Measurements from ENCODE around the gene ADAM12.

ADAM12 gene

GRCh38 chr10:126126023-126126422, 262.3 kb downstream of the ADAM12 start:
- Histone ChIP-seq H3K4me3 (ENCODE audit: low read depth in 1 of 2, low read length in 1 of 2) (no peak overlapping the region), H3K27ac (no peak overlapping the region), H3K27me3 (no peaks in the 10 kb centered on the region), H3K9me3 (no peaks in the 10 kb centered on the region), H3K4me1 (ENCODE audit: control insufficient read depth in 1 of 2, insufficient read depth in 1 of 2, low read depth in 1 of 2, low read length in 1 of 2) (peaks cover 0 to 5% of the 10 kb centered on the region in 2 experiments), H3K36me3 (no peaks in the 10 kb centered on the region)
- TF ChIP-seq CTCF (IDR thresholded peaks at IDR 0.05) = no peak

- no peak overlapping the region for H3K27ac ChIP-seq
- peaks cover 0 to 5% of the 10 kb centered on the region in 2 experiments for H3K4me1 ChIP-seq (ENCODE audit: control insufficient read depth in 1 of 2, insufficient read depth in 1 of 2, low read depth in 1 of 2, low read length in 1 of 2)
- no peak overlapping the region for H3K4me3 ChIP-seq (ENCODE audit: low read depth in 1 of 2, low read length in 1 of 2)
- no peaks in the 10 kb centered on the region for H3K9me3 ChIP-seq
- no peaks in the 10 kb centered on the region for H3K36me3 ChIP-seq
- no peaks in the 10 kb centered on the region for H3K27me3 ChIP-seq
- no peak for TF ChIP-seq CTCF (IDR thresholded peaks at IDR 0.05)
These were observed 263.5 kb downstream of the ADAM12 start for GRCh38 chr10:126124668-126125349.

DNA sequence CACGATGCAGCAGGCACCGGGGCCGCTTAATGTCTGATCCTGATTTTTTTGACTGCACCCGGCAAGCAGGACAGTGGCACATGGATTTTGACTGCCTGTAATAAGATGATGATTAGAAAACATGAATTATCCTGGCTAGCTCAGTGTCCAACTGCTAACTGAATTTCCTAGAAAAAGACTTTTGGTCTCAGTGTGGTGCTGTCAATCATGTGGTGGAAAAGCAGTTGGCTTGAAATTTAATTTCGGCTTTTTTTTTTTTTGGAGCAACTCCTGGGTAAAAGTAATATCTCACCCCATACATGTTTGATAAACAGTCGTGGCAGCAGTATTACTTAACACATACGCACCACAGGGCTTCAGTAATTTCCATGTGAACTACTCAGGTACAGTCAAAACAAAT, 264.2 kb downstream of the ADAM12 start:
- no peaks in the 10 kb centered on the region for H3K36me3 ChIP-seq
- H3K4me3 ChIP-seq (ENCODE audit: low read depth in 1 of 2, low read length in 1 of 2) = no peak overlapping the region
- no peak overlapping the region for H3K27ac ChIP-seq
- peaks cover 0 to 5% of the 10 kb centered on the region in 2 experiments for H3K4me1 ChIP-seq (ENCODE audit: control insufficient read depth in 1 of 2, insufficient read depth in 1 of 2, low read depth in 1 of 2, low read length in 1 of 2)
- H3K27me3 ChIP-seq = no peaks in the 10 kb centered on the region
- no peaks in the 10 kb centered on the region for H3K9me3 ChIP-seq
- TF ChIP-seq CTCF (IDR thresholded peaks at IDR 0.05) = no peak

DNA sequence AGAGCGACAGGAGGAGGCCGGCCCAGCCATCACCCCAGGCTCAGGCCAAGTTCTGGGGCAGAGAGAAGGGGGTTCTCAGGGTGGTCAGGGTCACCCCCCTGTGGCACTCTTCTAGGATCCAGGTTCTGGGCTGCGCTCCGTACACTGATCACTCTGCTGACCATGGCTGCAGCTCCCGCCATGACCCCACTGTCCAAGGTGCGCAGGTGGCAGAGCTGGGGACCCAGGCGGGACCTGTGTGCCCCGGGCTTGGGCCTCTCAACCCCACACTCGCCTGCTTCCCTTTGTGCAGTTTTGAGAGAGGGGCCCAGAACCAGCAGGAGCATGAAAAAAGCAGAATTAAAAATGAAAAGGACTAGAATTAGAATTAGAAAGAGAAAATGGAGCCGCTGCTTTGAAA, 264.8 kb downstream of the ADAM12 start:
- H3K27me3 ChIP-seq = no peaks in the 10 kb centered on the region
- no peaks in the 10 kb centered on the region for H3K36me3 ChIP-seq
- no peak overlapping the region for H3K27ac ChIP-seq
- H3K4me1 ChIP-seq (ENCODE audit: control insufficient read depth in 1 of 2, insufficient read depth in 1 of 2, low read depth in 1 of 2, low read length in 1 of 2) = no peaks in the 10 kb centered on the region
- no peaks in the 10 kb centered on the region for H3K9me3 ChIP-seq
- no peak for TF ChIP-seq CTCF (IDR thresholded peaks at IDR 0.05)
- H3K4me3 ChIP-seq (ENCODE audit: low read depth in 1 of 2, low read length in 1 of 2) = no peak overlapping the region

DNA sequence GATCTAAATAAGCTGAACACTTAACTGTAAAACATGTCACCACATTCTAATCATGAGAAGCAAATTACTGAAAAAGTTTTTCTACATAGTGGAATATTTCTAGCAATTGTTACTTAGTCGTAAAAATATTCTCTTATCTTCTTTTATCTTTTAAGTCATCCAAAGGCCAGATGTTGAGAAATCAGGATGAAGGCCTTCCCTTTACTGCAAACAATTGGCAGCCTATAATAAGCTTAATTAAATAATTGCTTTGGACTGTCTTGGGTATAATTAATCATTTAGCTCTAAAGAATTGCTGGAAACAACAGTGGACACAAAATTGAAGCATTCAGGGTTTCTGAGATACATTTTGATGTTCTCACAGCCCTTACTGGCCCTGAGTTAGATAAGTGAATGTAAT, 265.4 kb downstream of the ADAM12 start:
- Histone ChIP-seq H3K9me3 (no peaks in the 10 kb centered on the region), H3K27me3 (no peaks in the 10 kb centered on the region), H3K4me3 (ENCODE audit: low read depth in 1 of 2, low read length in 1 of 2) (no peak overlapping the region), H3K27ac (no peak overlapping the region), H3K36me3 (no peaks in the 10 kb centered on the region), H3K4me1 (ENCODE audit: control insufficient read depth in 1 of 2, insufficient read depth in 1 of 2, low read depth in 1 of 2, low read length in 1 of 2) (no peaks in the 10 kb centered on the region)
- no peak for TF ChIP-seq CTCF (IDR thresholded peaks at IDR 0.05)

All from neutrophil (primary cell).